Endothelial cell of umbilical vein (primary cell): ENCODE measurements around the gene OSBPL1A. TPM values are rescaled to one million over a fixed set of nuclear protein-coding genes. Genes with fewer than 3 reads are reported as not detected.

Experiments used
- BruUV-seq: library from RNA; stranded (reverse); fragments of 400-500 nt; replicated peaks from 2 replicates; lab custom pipeline; 2021; lab: Mats Ljungman, UMichigan
- CTCF ChIA-PET: fragments of 300-600, 350-600 bp; sonication (Branson Sonifier 250); formaldehyde crosslinking; loops from one replicate; lab custom pipeline; 2021; ENCODE audit warnings: antibody characterized with exemption, inconsistent platforms; lab: Charles Lee
- POLR2A ChIA-PET: fragments of 300-600, 350-600 bp; sonication (Branson Sonifier 250); formaldehyde crosslinking; loops from one replicate; lab custom pipeline; 2021; ENCODE audit warnings: antibody characterized with exemption, inconsistent platforms; lab: Charles Lee
- DNase-seq: peaks from one replicate; pipeline ENCODE4 v3.0.0-alpha.2; 2011; ENCODE audit warnings: low read depth, low spot score
- FAIRE-seq: peaks from 2 replicates; lab custom pipeline; 2011; peaks lifted over from hg19 to GRCh38; lab: Jason Lieb, UNC
- H2AFZ ChIP-seq: 2 replicates; pipeline ENCODE4 v1.6.0; 2012; ENCODE audit warnings: low read depth, low read length, control low read depth, inconsistent platforms
- H3K27ac ChIP-seq: 2 replicates; pipeline ENCODE4 v1.5.1; 2011; ENCODE audit warnings: low read depth, mild to moderate bottlenecking, control low read depth, low read length, moderate library complexity; ENCODE audit not compliant: insufficient read depth
- H3K27me3 ChIP-seq, 2 experiments: 2 replicates each; pipeline versions ENCODE4 v1.6.0 to v1.6.1; 2011; ENCODE audit warnings: low read length in 2 of 2, mixed read lengths in 1 of 2; ENCODE audit not compliant: control insufficient read depth in 2 of 2, insufficient read depth in 2 of 2
- H3K36me3 ChIP-seq, 2 experiments: 2 replicates in 1 of 2; 3 replicates in 1 of 2; pipeline ENCODE4 v1.5.1; 2011; ENCODE audit warnings: low read length in 2 of 2, mild to moderate bottlenecking in 1 of 2, moderate library complexity in 1 of 2; ENCODE audit not compliant: control insufficient read depth in 2 of 2, insufficient read depth in 2 of 2; ENCODE audit errors: extremely low read depth in 1 of 2
- H3K4me1 ChIP-seq: 3 replicates; pipeline ENCODE4 v1.5.1; 2011; ENCODE audit warnings: mild to moderate bottlenecking, low read length; ENCODE audit not compliant: control insufficient read depth, insufficient read depth; ENCODE audit errors: extremely low read depth
- H3K4me2 ChIP-seq: 2 replicates; pipeline ENCODE4 v1.6.1; 2011; ENCODE audit warnings: low read length, control low read depth, mixed read lengths; ENCODE audit not compliant: insufficient read depth
- H3K4me3 ChIP-seq, 3 experiments: fragments of 200-600 bp in 1 of 3; sonication (generic), shearing (Covaris generic) in 1 of 3; replicated peaks in 1 of 3; 2 replicates each; pipeline ENCODE4 v1.5.1; 2011 to 2016; ENCODE audit warnings: control low read depth in 3 of 3, low read length in 3 of 3, mild to moderate bottlenecking in 2 of 3, inconsistent platforms in 1 of 3, low read depth in 1 of 3, moderate library complexity in 1 of 3; ENCODE audit not compliant: insufficient read depth in 1 of 3
- H3K79me2 ChIP-seq: 2 replicates; pipeline ENCODE4 v1.6.0; 2012; ENCODE audit warnings: low read length, inconsistent platforms; ENCODE audit not compliant: control insufficient read depth, insufficient read depth
- H3K9ac ChIP-seq: replicated peaks from 2 replicates; pipeline ENCODE3; 2011; ENCODE audit warnings: low read length, control low read depth; ENCODE audit not compliant: insufficient read depth; ENCODE audit errors: extremely low read depth
- H3K9me1 ChIP-seq: replicated peaks from 3 replicates; pipeline ENCODE4 v1.6.0; 2011; ENCODE audit warnings: mild to moderate bottlenecking, low read length; ENCODE audit not compliant: control insufficient read depth, insufficient read depth; ENCODE audit errors: extremely low read depth
- H3K9me3 ChIP-seq: replicated peaks from 2 replicates; pipeline ENCODE4 v1.5.1; 2012; ENCODE audit warnings: low read length, inconsistent platforms; ENCODE audit not compliant: control insufficient read depth, insufficient read depth
- H4K20me1 ChIP-seq: replicated peaks from 2 replicates; pipeline ENCODE3; 2011; ENCODE audit warnings: mild to moderate bottlenecking, low read length; ENCODE audit not compliant: control insufficient read depth, insufficient read depth; ENCODE audit errors: extremely low read depth
- EZH2 ChIP-seq: IDR thresholded peaks from 2 replicates; pipeline ENCODE4 v1.6.1; 2012; ENCODE audit warnings: borderline replicate concordance, low read depth, mild to moderate bottlenecking, moderate library complexity, low read length, inconsistent platforms; ENCODE audit not compliant: severe bottlenecking
- FOS ChIP-seq: IDR thresholded peaks from 2 replicates; pipeline ENCODE4 v1.6.1; 2011; ENCODE audit warnings: mild to moderate bottlenecking, low read length, moderate library complexity, borderline replicate concordance; ENCODE audit not compliant: insufficient read depth
- GATA2 ChIP-seq: IDR thresholded peaks from 2 replicates; pipeline ENCODE4 v1.7.0; 2011; ENCODE audit warnings: low read depth, mild to moderate bottlenecking, moderate library complexity, mixed read lengths, low read length; ENCODE audit not compliant: insufficient read length, insufficient read depth
- JUN ChIP-seq: IDR thresholded peaks from 2 replicates; pipeline ENCODE4 v1.6.1; 2011; ENCODE audit warnings: borderline replicate concordance, low read depth; ENCODE audit not compliant: insufficient read length, insufficient read depth
- MYC ChIP-seq: IDR thresholded peaks from one replicate; pipeline ENCODE4 v1.6.1; 2011; ENCODE audit warnings: mild to moderate bottlenecking, low read depth, low read length
- POLR2A ChIP-seq: IDR thresholded peaks from 2 replicates; pipeline ENCODE4 v1.6.1; 2012; ENCODE audit warnings: low read depth, mild to moderate bottlenecking, control low read depth, low read length
- POLR2AphosphoS5 ChIP-seq: IDR thresholded peaks from 2 replicates; pipeline ENCODE4 v1.6.1; 2012; ENCODE audit warnings: low read depth, mild to moderate bottlenecking, control low read depth, low read length, moderate library complexity; ENCODE audit not compliant: insufficient read depth
- dilution Hi-C: fragments of 300-500 bp; cut with MboI; formaldehyde crosslinking; loops from one replicate; pipeline ENCODE4 v1.15.0; 2019; ENCODE audit warnings: low sequenced_read_pairs; ENCODE audit not compliant: extremely low pct_ligation_motif_present
- intact Hi-C: fragments of 100-400 bp; cut with micrococcal nuclease; formaldehyde crosslinking; loops from one replicate; pipeline ENCODE4 v1.10.0; 2022
- polyA plus RNA-seq, 4 experiments: library from polyadenylated mRNA; depleted of rRNA in 3 of 4; stranded (reverse) in 3 of 4; unstranded in 1 of 4; fragments of >200 nt; gene quantifications; 2 replicates each; pipeline versions ENCODE4 v1.2.1 to v1.2.3, GENCODE V29; 2011 to 2012; ENCODE audit warnings: missing spikeins in 1 of 4
- total RNA-seq: library from RNA; stranded (reverse); gene quantifications from 2 replicates; pipeline ENCODE4 v1.2.3, GENCODE V29; 2021
- TF ChIP-seq, protein P1 (sequence below): IDR thresholded peaks from 2 replicates; pipeline ENCODE4 v1.6.1; 2011; ENCODE audit not compliant: insufficient read depth, insufficient read length
- TF ChIP-seq, protein P2 (sequence below), 2 donors: IDR thresholded peaks; 1 replicate in 1 of 2; 2 replicates in 1 of 2; pipeline ENCODE4 v1.5.1; 2011; ENCODE audit warnings: low read length in 2 of 2, mild to moderate bottlenecking in 2 of 2, moderate library complexity in 2 of 2, control low read depth in 1 of 2, inconsistent platforms in 1 of 2, low read depth in 1 of 2; ENCODE audit not compliant: insufficient read depth in 1 of 2; ENCODE audit errors: extremely low read depth in 1 of 2

OSBPL1A gene
- total and polyA plus RNA-seq, 2 donors (not counting 3 experiments of a cell fraction or from before 2014, with no cell fraction given) = 6.4 to 16.5 TPM

DNA sequence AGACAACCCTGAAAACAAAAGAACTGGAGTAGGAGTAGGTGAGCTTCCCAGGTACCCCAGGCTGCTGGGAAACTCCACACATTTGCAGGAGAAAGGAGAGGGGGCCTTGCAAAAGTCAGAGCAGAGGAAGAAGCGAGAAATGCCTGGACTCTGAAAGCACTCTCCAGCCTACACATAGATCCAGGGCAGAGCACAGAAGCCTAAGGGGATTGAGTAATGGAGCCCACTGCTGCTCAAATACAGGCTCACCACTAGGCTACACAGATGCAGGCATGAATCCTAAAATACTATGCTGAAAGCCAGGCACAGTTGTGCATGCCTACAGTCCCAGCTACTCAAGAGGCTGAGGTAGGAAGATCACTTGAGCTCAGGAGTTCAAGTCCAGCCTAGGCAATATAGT lies 33.4 kb downstream of the OSBPL1A start:
- Histone ChIP-seq H3K9me3 (no peaks in the 10 kb centered on the region), H2AFZ (no peak overlapping the region), H3K9me1 (no peaks in the 10 kb centered on the region), H3K4me1 (peaks cover 9% of the 10 kb centered on the region), H3K27me3 (no peaks in the 10 kb centered on the region), H4K20me1 (no peaks in the 10 kb centered on the region), H3K4me3 (no peak overlapping the region), H3K27ac (no peak overlapping the region), H3K79me2 (no peaks in the 10 kb centered on the region), H3K4me2 (no peak overlapping the region), H3K36me3 (no peaks in the 10 kb centered on the region), H3K9ac (no peak overlapping the region)
- intact Hi-C loops = no loop called here
- TF ChIP-seq, protein P1, sequence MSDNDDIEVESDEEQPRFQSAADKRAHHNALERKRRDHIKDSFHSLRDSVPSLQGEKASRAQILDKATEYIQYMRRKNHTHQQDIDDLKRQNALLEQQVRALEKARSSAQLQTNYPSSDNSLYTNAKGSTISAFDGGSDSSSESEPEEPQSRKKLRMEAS = no peak
- TF ChIP-seq MYC = no peak
- TF ChIP-seq, protein P2, sequence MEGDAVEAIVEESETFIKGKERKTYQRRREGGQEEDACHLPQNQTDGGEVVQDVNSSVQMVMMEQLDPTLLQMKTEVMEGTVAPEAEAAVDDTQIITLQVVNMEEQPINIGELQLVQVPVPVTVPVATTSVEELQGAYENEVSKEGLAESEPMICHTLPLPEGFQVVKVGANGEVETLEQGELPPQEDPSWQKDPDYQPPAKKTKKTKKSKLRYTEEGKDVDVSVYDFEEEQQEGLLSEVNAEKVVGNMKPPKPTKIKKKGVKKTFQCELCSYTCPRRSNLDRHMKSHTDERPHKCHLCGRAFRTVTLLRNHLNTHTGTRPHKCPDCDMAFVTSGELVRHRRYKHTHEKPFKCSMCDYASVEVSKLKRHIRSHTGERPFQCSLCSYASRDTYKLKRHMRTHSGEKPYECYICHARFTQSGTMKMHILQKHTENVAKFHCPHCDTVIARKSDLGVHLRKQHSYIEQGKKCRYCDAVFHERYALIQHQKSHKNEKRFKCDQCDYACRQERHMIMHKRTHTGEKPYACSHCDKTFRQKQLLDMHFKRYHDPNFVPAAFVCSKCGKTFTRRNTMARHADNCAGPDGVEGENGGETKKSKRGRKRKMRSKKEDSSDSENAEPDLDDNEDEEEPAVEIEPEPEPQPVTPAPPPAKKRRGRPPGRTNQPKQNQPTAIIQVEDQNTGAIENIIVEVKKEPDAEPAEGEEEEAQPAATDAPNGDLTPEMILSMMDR (IDR thresholded peaks at IDR 0.05; ENCODE audit: extremely low read depth in 1 of 2, insufficient read depth in 1 of 2, low read depth in 1 of 2, low read length in 2 of 2) = no peak
- TF ChIP-seq EZH2 = no peak
- TF ChIP-seq POLR2A = no peak
- TF ChIP-seq GATA2 = no peak
- TF ChIP-seq JUN = no peak
- no peak for TF ChIP-seq POLR2AphosphoS5
- no peak for TF ChIP-seq FOS
- dilution Hi-C loops = no loop called here
- CTCF ChIA-PET = interaction anchor here (8.1 kb wide), 1 partner anchor 124 kb away, joined by 355 read pairs; no protein-coding TSS in a partner anchor
- BruUV-seq = no TSS peak
- FAIRE-seq (no peak), DNase-seq (no peak)
- POLR2A ChIA-PET = no interaction called here
